ENCODE data around the gene COLEC11. TPM values are rescaled to one million over a fixed set of nuclear protein-coding genes. Genes with fewer than 3 reads are reported as not detected.

COLEC11 gene
- total and polyA plus RNA-seq, 2 of the 13 experiments (the other 11 are each of a cell fraction or from before 2014, with no cell fraction given) = 1.5 to 3.0 TPM

DNA sequence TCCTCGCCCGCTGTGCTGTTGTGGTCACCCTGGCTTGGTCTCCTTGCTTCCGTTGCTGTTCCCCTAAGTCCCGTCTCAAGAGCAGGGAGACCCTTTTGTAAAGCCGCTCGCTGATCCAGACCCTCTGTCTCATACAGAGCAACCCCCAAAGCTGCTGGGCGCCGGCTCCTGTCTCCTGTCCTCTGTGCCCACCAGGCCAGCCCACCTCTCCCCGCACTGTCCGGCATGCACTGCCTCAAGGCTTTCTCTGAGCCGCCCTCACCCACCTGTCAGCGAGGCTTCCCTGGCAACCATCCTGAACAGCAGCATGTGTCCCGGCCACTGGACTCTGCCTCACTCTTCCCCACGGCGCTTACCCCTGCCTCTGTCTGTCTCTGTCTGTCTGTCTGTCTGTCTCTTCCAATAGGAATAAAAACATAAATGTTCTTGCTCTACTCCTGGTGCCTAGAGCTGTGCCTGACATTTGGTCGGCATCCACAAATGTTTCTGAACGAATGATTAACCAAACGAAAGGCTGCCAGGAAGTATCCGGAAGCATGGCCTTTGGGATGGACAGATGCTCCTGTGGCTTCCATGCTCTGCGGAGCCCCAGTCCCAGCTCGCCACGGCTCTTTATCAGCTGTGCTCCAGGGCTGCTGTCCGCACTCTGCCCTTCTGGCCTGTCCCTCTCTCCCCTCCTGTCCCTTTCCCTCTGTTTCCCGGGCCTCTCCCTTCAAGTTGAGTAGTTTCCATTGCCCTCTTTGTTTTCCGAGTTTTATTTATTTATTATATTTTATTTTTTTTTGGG, 7.8 kb downstream of the COLEC11 start (continued):
- TF ChIP-seq, protein P1, sequence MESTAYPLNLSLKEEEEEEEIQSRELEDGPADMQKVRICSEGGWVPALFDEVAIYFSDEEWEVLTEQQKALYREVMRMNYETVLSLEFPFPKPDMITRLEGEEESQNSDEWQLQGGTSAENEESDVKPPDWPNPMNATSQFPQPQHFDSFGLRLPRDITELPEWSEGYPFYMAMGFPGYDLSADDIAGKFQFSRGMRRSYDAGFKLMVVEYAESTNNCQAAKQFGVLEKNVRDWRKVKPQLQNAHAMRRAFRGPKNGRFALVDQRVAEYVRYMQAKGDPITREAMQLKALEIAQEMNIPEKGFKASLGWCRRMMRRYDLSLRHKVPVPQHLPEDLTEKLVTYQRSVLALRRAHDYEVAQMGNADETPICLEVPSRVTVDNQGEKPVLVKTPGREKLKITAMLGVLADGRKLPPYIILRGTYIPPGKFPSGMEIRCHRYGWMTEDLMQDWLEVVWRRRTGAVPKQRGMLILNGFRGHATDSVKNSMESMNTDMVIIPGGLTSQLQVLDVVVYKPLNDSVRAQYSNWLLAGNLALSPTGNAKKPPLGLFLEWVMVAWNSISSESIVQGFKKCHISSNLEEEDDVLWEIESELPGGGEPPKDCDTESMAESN (CRISPR knock-in tag; conservative IDR thresholded peaks at IDR 0.05) = no peak
- TF ChIP-seq SUZ12 (IDR thresholded peaks at IDR 0.05; ENCODE audit: low read depth, low read length) (no peak), EHMT2 (IDR thresholded peaks at IDR 0.05; ENCODE audit: borderline replicate concordance, low read depth, low read length) (no peak), ATAD3A (CRISPR knock-in tag; IDR thresholded peaks at IDR 0.05) (no peak), ZNF530 (CRISPR knock-in tag; IDR thresholded peaks at IDR 0.05; ENCODE audit: low read depth) (no peak), RARG (CRISPR knock-in tag; IDR thresholded peaks at IDR 0.05; ENCODE audit: low read depth) (no peak), ZNF12 (CRISPR knock-in tag; IDR thresholded peaks at IDR 0.05) (no peak), IRF9 (CRISPR knock-in tag; IDR thresholded peaks at IDR 0.05; ENCODE audit: borderline replicate concordance) (no peak), ZSCAN25 (CRISPR knock-in tag; IDR thresholded peaks at IDR 0.05) (0 out of 2 replicates have a peak, but pooled peaks have one; percentile 31), MZF1 (CRISPR knock-in tag; IDR thresholded peaks at IDR 0.05; ENCODE audit: borderline replicate concordance) (no peak), GPN1 (CRISPR knock-in tag; IDR thresholded peaks at IDR 0.05; ENCODE audit: borderline replicate concordance) (no peak), ZBTB38 (CRISPR knock-in tag; IDR thresholded peaks at IDR 0.05) (peak; percentile 53), MTA1 (CRISPR knock-in tag; IDR thresholded peaks at IDR 0.05; ENCODE audit: borderline replicate concordance) (peak; percentile 55; the same call in 1 of the 2 replicates), FOSL1 (CRISPR knock-in tag; IDR thresholded peaks at IDR 0.05; ENCODE audit: borderline replicate concordance) (no peak), ZFY (CRISPR knock-in tag; IDR thresholded peaks at IDR 0.05) (no peak), KLF12 (CRISPR knock-in tag; IDR thresholded peaks at IDR 0.05; ENCODE audit: borderline replicate concordance) (no peak), TFAP4 (IDR thresholded peaks at IDR 0.05; ENCODE audit: borderline replicate concordance, low read depth) (peak; percentile 24; the same call in 1 of the 2 replicates)
- TF ChIP-seq, protein P2, sequence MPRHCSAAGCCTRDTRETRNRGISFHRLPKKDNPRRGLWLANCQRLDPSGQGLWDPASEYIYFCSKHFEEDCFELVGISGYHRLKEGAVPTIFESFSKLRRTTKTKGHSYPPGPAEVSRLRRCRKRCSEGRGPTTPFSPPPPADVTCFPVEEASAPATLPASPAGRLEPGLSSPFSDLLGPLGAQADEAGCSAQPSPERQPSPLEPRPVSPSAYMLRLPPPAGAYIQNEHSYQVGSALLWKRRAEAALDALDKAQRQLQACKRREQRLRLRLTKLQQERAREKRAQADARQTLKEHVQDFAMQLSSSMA (CRISPR knock-in tag; IDR thresholded peaks at IDR 0.05) = no peak
- TF ChIP-seq, protein P3, sequence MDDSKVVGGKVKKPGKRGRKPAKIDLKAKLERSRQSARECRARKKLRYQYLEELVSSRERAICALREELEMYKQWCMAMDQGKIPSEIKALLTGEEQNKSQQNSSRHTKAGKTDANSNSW (CRISPR knock-in tag; IDR thresholded peaks at IDR 0.05; ENCODE audit: borderline replicate concordance) = no peak
